ENCODE measurements around the gene GPR179.

GPR179 gene, protein sequence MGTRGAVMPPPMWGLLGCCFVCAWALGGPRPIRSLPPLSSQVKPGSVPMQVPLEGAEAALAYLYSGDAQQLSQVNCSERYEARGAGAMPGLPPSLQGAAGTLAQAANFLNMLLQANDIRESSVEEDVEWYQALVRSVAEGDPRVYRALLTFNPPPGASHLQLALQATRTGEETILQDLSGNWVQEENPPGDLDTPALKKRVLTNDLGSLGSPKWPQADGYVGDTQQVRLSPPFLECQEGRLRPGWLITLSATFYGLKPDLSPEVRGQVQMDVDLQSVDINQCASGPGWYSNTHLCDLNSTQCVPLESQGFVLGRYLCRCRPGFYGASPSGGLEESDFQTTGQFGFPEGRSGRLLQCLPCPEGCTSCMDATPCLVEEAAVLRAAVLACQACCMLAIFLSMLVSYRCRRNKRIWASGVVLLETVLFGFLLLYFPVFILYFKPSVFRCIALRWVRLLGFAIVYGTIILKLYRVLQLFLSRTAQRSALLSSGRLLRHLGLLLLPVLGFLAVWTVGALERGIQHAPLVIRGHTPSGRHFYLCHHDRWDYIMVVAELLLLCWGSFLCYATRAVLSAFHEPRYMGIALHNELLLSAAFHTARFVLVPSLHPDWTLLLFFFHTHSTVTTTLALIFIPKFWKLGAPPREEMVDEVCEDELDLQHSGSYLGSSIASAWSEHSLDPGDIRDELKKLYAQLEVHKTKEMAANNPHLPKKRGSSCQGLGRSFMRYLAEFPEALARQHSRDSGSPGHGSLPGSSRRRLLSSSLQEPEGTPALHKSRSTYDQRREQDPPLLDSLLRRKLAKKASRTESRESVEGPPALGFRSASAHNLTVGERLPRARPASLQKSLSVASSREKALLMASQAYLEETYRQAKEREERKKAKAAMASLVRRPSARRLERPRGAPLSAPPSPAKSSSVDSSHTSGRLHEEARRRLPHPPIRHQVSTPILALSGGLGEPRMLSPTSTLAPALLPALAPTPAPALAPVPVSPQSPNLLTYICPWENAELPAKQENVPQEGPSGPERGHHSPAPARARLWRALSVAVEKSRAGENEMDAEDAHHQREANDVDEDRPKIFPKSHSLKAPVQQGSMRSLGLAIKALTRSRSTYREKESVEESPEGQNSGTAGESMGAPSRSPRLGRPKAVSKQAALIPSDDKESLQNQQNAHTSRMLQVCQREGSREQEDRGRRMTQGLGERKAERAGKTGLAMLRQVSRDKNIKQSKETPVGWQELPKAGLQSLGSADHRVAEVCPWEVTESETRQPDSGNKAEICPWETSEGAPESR (N-terminal part only)

DNA sequence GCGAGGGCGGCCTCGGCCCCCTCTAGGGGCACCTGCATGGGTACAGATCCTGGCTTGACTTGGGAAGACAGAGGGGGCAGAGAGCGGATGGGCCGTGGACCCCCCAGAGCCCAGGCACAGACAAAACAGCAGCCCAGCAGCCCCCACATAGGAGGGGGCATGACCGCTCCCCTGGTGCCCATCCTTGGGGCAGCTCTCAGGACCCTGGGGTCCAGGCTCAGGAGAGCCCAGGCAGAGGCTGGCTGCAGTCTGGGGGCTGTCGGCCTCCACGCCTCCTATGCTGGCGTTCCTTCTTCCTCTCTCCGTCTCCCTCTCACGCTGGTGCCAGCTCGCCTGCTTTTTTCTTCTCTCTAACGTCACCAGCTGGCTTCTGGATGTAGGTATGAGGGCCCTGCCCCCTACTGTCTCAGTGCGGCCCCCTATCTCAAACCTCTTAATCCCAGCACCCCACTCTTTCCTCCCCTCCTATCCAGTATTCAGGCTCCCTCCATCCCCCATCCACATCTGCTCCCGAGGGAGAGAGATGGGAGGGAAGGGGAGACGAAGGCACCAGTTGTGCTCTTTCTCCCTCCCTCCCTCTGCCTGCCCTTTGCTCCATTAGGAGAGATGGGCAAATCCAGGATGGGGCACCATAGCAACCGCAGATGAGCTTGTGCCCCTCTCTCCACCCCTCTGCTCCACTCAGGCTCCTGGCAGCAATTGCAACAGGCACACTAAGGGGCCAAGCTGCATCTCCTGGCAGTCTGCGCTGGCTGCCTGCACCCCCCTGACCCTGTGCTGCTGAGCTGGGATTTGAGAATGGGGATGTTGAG is at the start of gene GPR179:
TSS of gene GPR179 (minus strand) at position 349 of the 812 bp plus-strand sequence. CDS start at position 182, 167 bp downstream.
- H3K27me3 ChIP-seq (ENCODE audit: insufficient read depth, low read depth, severe bottlenecking) = no peaks in the 10 kb centered on the region

GRCh38 chr17:38379448-38379847 is 35.7 kb upstream of the GPR179 start:
- TF ChIP-seq, protein P1, sequence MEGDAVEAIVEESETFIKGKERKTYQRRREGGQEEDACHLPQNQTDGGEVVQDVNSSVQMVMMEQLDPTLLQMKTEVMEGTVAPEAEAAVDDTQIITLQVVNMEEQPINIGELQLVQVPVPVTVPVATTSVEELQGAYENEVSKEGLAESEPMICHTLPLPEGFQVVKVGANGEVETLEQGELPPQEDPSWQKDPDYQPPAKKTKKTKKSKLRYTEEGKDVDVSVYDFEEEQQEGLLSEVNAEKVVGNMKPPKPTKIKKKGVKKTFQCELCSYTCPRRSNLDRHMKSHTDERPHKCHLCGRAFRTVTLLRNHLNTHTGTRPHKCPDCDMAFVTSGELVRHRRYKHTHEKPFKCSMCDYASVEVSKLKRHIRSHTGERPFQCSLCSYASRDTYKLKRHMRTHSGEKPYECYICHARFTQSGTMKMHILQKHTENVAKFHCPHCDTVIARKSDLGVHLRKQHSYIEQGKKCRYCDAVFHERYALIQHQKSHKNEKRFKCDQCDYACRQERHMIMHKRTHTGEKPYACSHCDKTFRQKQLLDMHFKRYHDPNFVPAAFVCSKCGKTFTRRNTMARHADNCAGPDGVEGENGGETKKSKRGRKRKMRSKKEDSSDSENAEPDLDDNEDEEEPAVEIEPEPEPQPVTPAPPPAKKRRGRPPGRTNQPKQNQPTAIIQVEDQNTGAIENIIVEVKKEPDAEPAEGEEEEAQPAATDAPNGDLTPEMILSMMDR (IDR thresholded peaks at IDR 0.05; ENCODE audit: low read depth, low read length) = no peak
- H3K27ac ChIP-seq = no peak overlapping the region
- H3K27me3 ChIP-seq (ENCODE audit: insufficient read depth, low read depth, severe bottlenecking) = no peaks in the 10 kb centered on the region
- no peak overlapping the region for H3K4me3 ChIP-seq (ENCODE audit: low read depth, low read length)
- H3K9me3 ChIP-seq (ENCODE audit: severe bottlenecking) = no peaks in the 10 kb centered on the region
- no peak for DNase-seq
- H3K36me3 ChIP-seq = peaks cover 27% of the 10 kb centered on the region

More for the DNA sequence above, at the start of gene GPR179:
- Histone ChIP-seq H3K27ac (no peak within 1 kb of the TSS), H3K36me3 (no peaks in the 10 kb centered on the region), H3K9me3 (ENCODE audit: severe bottlenecking) (no peaks in the 10 kb centered on the region), H3K4me3 (ENCODE audit: low read depth, low read length) (no peak within 1 kb of the TSS)
- DNase-seq = no peak
- TF ChIP-seq, protein P1 (IDR thresholded peaks at IDR 0.05; ENCODE audit: low read depth, low read length) = no peak

DNA sequence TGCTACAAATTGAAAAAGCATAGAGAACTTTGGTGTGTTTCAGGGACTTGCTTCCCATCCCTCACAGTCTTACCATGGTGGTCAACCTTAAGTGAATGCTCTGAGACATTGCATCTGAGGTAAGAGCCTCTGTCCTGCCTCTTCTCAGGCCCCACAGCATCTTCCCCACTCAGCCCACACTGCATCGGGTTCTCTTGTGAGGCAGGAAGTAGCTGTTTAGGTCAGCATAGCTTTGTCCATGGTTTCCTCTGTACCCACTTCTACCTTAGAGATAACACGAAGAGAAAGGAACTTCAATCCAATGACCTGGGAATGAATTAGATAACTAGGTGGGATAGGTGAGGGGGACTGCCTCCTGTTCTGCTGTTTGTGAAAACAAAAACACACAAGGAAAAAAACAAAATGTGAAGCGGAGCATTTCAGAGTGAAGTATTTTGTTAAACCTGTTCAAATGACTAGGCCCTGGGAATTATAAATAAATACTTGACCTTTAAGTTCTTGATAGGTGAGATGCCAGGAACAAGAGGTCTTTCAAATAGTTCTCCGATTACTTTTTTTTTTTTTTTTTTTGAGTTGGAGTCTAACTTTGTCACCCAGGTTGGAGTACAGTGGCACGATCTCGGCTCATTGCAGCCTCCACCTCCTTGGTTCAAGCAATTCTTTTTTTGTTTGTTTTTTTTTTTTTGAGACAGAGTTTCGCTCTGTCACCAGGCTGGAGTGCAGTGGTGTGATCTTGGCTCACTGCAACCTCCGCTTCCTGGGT is 25.5 kb upstream of the GPR179 start:
- no peak overlapping the region for H3K4me3 ChIP-seq (ENCODE audit: low read depth, low read length)
- H3K36me3 ChIP-seq = peaks cover 62% of the 10 kb centered on the region
- no peaks in the 10 kb centered on the region for H3K9me3 ChIP-seq (ENCODE audit: severe bottlenecking)
- no peak overlapping the region for H3K27ac ChIP-seq
- no peak for DNase-seq
- H3K27me3 ChIP-seq (ENCODE audit: insufficient read depth, low read depth, severe bottlenecking) = no peaks in the 10 kb centered on the region
- TF ChIP-seq, protein P1 (IDR thresholded peaks at IDR 0.05; ENCODE audit: low read depth, low read length) = no peak

DNA sequence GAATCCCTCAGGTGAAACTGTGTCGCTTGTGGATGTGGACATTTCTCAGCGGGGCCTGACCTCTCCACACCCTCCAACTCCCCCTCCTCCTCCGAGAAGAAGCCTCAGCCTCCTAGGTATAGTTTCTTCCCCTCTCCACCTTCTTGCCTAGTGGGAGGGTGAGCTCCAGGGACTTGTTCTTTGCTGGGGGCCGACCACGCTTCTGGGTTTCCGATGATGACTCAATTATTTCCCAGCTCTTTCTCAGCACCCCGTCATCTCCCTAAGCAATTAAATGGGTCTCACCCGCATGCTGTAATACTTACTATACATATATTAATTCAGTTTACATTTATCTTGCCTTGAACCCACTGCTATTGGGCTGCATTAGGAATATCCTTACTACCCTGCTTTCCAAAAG is 21.0 kb upstream of the GPR179 start:
- Histone ChIP-seq H3K4me3 (ENCODE audit: low read depth, low read length) (no peak overlapping the region), H3K9me3 (ENCODE audit: severe bottlenecking) (no peaks in the 10 kb centered on the region), H3K27ac (no peak overlapping the region), H3K27me3 (ENCODE audit: insufficient read depth, low read depth, severe bottlenecking) (no peaks in the 10 kb centered on the region), H3K36me3 (peaks cover 45% of the 10 kb centered on the region)
- no peak for DNase-seq
- TF ChIP-seq, protein P1 (IDR thresholded peaks at IDR 0.05; ENCODE audit: low read depth, low read length) = no peak

Measured in WERI-Rb-1 (cell line).